ENCODE measurements around the gene PPP1R1B. TPM values are rescaled to one million over a fixed set of nuclear protein-coding genes. Genes with fewer than 3 reads are reported as not detected.

PPP1R1B gene
- total RNA-seq, 1 donor from 2014 or later, result not detected

- Mint-ChIP-seq H3K27ac (no peak overlapping the region), H3K4me3 (ENCODE audit: low read depth) (no peak overlapping the region), H3K4me1 (ENCODE audit: low read depth) (no peaks in the 10 kb centered on the region), H3K27me3 (no peaks in the 10 kb centered on the region), H3K9me3 (ENCODE audit: low read depth) (no peaks in the 10 kb centered on the region), H3K36me3 (ENCODE audit: insufficient read depth) (peaks cover 1% of the 10 kb centered on the region)
- no peak for TF ChIP-seq CTCF (IDR thresholded peaks at IDR 0.05; ENCODE audit: unreplicated experiment)
- DNase-seq (ENCODE audit: low spot score, unreplicated experiment), result no peak
Measured at GRCh38 chr17:39658760-39659159, 32.0 kb downstream of the PPP1R1B start.

DNA sequence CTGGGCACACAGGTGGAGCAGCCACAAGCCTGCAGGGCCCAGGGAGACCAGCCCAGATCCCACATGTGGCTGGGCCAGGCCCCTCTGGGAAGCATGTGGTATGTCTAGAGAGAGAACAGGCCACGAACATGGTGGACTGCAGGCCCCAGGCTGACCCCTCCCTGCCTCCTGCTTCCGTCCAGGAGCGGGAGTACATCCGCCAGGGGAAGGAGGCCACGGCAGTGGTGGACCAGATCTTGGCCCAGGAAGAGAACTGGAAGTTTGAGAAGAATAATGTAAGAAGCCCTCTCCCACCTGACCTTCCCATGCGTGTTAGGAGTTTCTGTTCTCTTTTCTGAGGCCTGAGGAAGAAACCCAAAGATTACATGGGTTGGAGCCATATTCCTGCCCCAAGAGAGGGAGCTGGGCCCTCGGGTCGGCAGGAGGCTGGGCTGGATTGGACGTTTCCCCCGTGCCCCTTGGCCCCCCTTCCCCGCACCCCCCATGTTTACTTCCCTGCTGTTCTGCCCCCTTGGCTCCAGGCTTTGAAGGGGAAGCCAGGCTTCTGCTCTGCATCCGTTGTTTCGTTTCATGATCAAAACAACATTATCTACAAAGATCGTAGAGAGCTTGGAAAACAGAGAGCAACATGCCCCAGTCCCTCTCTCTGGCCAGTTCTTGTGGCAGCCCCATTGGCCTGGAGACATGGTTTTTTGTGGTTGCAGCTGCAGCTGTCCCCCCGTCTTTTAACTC is 32.7 kb downstream of the PPP1R1B start:
- peaks cover 3% of the 10 kb centered on the region for H3K4me1 Mint-ChIP-seq (ENCODE audit: low read depth)
- no peaks in the 10 kb centered on the region for H3K27me3 Mint-ChIP-seq
- H3K36me3 Mint-ChIP-seq (ENCODE audit: insufficient read depth), result peaks cover 1% of the 10 kb centered on the region
- DNase-seq (ENCODE audit: low spot score, unreplicated experiment), result no peak
- H3K27ac Mint-ChIP-seq, result no peak overlapping the region
- no peak for TF ChIP-seq CTCF (IDR thresholded peaks at IDR 0.05; ENCODE audit: unreplicated experiment)
- no peaks in the 10 kb centered on the region for H3K9me3 Mint-ChIP-seq (ENCODE audit: low read depth)
- H3K4me3 Mint-ChIP-seq (ENCODE audit: low read depth), result no peak overlapping the region

DNA sequence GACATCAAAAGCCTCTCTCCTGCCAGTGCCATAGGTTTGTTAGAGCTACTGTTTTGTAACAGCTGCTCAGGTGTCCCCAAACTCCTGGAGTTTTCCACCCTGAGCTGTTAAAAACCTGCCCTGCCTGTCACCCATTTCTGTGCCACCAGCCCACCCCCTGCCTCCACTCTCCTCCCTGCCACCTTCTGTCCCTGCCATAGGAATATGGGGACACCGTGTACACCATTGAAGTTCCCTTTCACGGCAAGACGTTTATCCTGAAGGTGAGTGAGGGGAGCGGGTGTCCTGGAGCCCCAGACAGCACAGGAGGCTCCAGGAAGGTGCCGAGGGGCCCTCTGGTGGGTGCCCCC is 33.2 kb downstream of the PPP1R1B start:
- H3K27ac Mint-ChIP-seq, result no peak overlapping the region
- peaks cover 3% of the 10 kb centered on the region for H3K27me3 Mint-ChIP-seq
- H3K36me3 Mint-ChIP-seq (ENCODE audit: insufficient read depth), result peaks cover 1% of the 10 kb centered on the region
- H3K4me3 Mint-ChIP-seq (ENCODE audit: low read depth), result no peak overlapping the region
- no peak for DNase-seq (ENCODE audit: low spot score, unreplicated experiment)
- H3K4me1 Mint-ChIP-seq (ENCODE audit: low read depth), result peaks cover 3% of the 10 kb centered on the region
- TF ChIP-seq CTCF (IDR thresholded peaks at IDR 0.05; ENCODE audit: unreplicated experiment), result no peak
- H3K9me3 Mint-ChIP-seq (ENCODE audit: low read depth), result no peaks in the 10 kb centered on the region

GRCh38 chr17:39660397-39661385 is 33.9 kb downstream of the PPP1R1B start:
- Mint-ChIP-seq H3K9me3 (ENCODE audit: low read depth) (no peaks in the 10 kb centered on the region), H3K36me3 (ENCODE audit: insufficient read depth) (peaks cover 1% of the 10 kb centered on the region), H3K27me3 (peaks cover 10% of the 10 kb centered on the region), H3K27ac (no peak overlapping the region), H3K4me1 (ENCODE audit: low read depth) (peaks cover 3% of the 10 kb centered on the region), H3K4me3 (ENCODE audit: low read depth) (no peak overlapping the region)
- TF ChIP-seq CTCF (IDR thresholded peaks at IDR 0.05; ENCODE audit: unreplicated experiment), result no peak
- no peak for DNase-seq (ENCODE audit: low spot score, unreplicated experiment)

GRCh38 chr17:39661744-39662541 is 35.2 kb downstream of the PPP1R1B start:
- Mint-ChIP-seq H3K27ac (no peak overlapping the region), H3K4me3 (ENCODE audit: low read depth) (no peak overlapping the region), H3K27me3 (peaks cover 23% of the 10 kb centered on the region), H3K9me3 (ENCODE audit: low read depth) (no peaks in the 10 kb centered on the region), H3K36me3 (ENCODE audit: insufficient read depth) (peaks cover 1% of the 10 kb centered on the region), H3K4me1 (ENCODE audit: low read depth) (peaks cover 5% of the 10 kb centered on the region)
- no peak for TF ChIP-seq CTCF (IDR thresholded peaks at IDR 0.05; ENCODE audit: unreplicated experiment)
- no peak for DNase-seq (ENCODE audit: low spot score, unreplicated experiment)

Measured in progenitor cell of endocrine pancreas (in vitro differentiated cells).